Measurements from ENCODE around the gene ARRDC3. TPM values are rescaled to one million over a fixed set of nuclear protein-coding genes. Genes with fewer than 3 reads are reported as not detected.

ARRDC3 gene, protein sequence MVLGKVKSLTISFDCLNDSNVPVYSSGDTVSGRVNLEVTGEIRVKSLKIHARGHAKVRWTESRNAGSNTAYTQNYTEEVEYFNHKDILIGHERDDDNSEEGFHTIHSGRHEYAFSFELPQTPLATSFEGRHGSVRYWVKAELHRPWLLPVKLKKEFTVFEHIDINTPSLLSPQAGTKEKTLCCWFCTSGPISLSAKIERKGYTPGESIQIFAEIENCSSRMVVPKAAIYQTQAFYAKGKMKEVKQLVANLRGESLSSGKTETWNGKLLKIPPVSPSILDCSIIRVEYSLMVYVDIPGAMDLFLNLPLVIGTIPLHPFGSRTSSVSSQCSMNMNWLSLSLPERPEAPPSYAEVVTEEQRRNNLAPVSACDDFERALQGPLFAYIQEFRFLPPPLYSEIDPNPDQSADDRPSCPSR
- 5.4 and 5.7 TPM in 2 replicates for total RNA-seq (2021; fragmentation: NEBNext Ultra II Directional; extraction: Animal tissue kit (Norgen Biotek cat#: 25700))
- polyA plus RNA-seq (2011; rRNA removed) = 1.1 and 2.9 TPM in 2 replicates
- polyA plus RNA-seq (2011; cell fraction: cytosol; rRNA removed) = 2.7 TPM
- polyA plus RNA-seq (2011; cell fraction: nucleus; rRNA removed) = 1.6 TPM
- polyA plus RNA-seq (2012, experiment 1 of 2) = 3.4 to 7.6 TPM (median 3.7 TPM) in 4 replicates
- 0.16 TPM for polyA plus RNA-seq (2012, experiment 2 of 2)
- 2.4 TPM for polyA plus RNA-seq (2013, experiment 1 of 2)
- polyA plus RNA-seq (2013, experiment 2 of 2) = 2.2 TPM
- 12.9 and 17.0 TPM in 2 replicates for polyA minus RNA-seq (2011; rRNA and poly(A)+ RNA removed)
- polyA minus RNA-seq (2011; cell fraction: cytosol; rRNA and poly(A)+ RNA removed) = 12.3 TPM
- 29.4 TPM for polyA minus RNA-seq (2011; cell fraction: nucleus; rRNA and poly(A)+ RNA removed)
- long read RNA-seq, experiment 1, partial matches to known transcripts = 0 of 1 reads
- long read RNA-seq, experiment 1, other reads (novel, unspliced or antisense) = 1 of 1 reads
- long read RNA-seq, experiment 2, partial matches to known transcripts = 0 of 1 reads
- long read RNA-seq, experiment 2, other reads (novel, unspliced or antisense) = 1 of 1 reads

DNA sequence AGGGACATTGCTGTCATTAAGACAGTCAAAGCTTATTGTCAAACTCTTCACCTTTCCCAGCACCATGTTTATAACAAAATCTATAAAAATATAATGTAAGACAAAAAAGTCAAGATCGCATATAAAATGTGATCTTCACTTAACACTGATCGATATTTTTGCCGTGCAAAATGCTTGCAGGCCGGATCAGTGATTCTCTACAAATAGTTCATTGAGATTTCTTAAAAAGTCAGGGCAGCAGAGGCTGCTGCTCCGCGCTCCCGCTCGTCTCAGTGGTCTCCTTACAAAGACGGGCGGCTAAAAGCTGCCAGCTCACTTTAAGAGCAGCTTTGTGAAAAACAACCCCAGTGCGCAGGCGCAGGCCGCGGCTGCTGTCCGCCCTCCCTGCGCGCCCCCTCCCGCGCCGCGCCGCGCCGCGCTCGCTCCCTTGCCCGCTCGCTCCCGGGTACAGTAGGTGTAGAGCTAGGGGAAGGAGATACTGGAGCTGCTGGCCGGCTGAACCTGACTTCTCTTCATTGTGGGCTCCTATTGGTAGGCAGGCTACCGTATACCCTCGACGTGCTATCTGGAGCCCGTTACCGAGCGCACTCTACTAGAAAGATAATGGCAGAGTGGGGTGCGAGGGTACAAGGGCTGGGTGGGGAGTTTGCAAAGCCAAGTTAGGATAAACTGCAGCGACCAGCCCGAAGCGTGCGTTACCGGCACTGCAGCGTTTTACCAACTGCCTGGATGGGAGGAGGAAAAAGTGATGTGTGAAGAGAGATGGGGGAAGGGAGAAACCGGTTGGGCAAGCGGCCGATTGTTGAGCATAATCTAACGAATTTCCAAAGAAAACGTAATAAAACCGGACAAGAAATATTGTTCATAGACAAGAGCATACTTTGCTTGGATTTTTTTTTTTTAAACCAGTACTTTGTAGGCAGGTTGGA lies at the start of gene ARRDC3:
ARRDC3 (minus strand) TSS at position 291 of the 929 bp plus-strand sequence; CDS start at position 66, 225 bp downstream.
- Histone ChIP-seq H2BK15ac (ENCODE audit: low read length) (peak within 1 kb of the TSS; percentile 83; the same call in 1 of the 2 replicates), H3K4me1 (replicated peaks in 1 of 4; ENCODE audit: control insufficient read depth in 3 of 4, insufficient read depth in 4 of 4, low read length in 3 of 4) (no peaks in the 10 kb centered on the region; a peak in 2 of 7 replicates), H2BK120ac (replicated peaks; ENCODE audit: low read depth, low read length) (peak within 1 kb of the TSS; percentile 95), H3K9ac (replicated peaks in 1 of 4; ENCODE audit: extremely low read depth in 1 of 4, low read depth in 3 of 4, low read length in 3 of 4) (peak within 1 kb of the TSS; percentile 99 to 100 (median 100)), H3K23me2 (ENCODE audit: low read depth, low read length) (peaks cover 16% of the 10 kb centered on the region), H3K27me3 (replicated peaks in 1 of 4; ENCODE audit: control insufficient read depth in 3 of 4, extremely low read depth in 1 of 4, insufficient read depth in 3 of 4, low read length in 3 of 4) (no peaks in the 10 kb centered on the region), H4K5ac (ENCODE audit: insufficient read length, low read depth, low read length) (peak within 1 kb of the TSS; percentile 63), H2BK5ac (ENCODE audit: low read depth, low read length) (peak within 1 kb of the TSS; percentile 95), H2AK5ac (ENCODE audit: low read depth, low read length) (peak within 1 kb of the TSS; percentile 42; the same call in 1 of the 2 replicates), H3K4me2 (ENCODE audit: insufficient read depth in 1 of 2, low read depth in 2 of 2, low read length in 2 of 2) (peak within 1 kb of the TSS; percentile 79 to 99), H3K27ac (ENCODE audit: low read depth, low read length) (peak within 1 kb of the TSS; percentile 93), H3K14ac (ENCODE audit: insufficient read length) (peak within 1 kb of the TSS; percentile 6), H3K36me3 (ENCODE audit: control insufficient read depth in 2 of 4, insufficient read depth in 4 of 4, low read length in 3 of 4) (no peaks in the 10 kb centered on the region; a peak in 1 of 8 replicates), H4K91ac (replicated peaks; ENCODE audit: insufficient read length, low read length) (peak within 1 kb of the TSS; percentile 75), H4K8ac (ENCODE audit: extremely low read depth, insufficient read depth, low read length) (peak within 1 kb of the TSS; percentile 99), H3K56ac (replicated peaks; ENCODE audit: insufficient read length, low read depth, low read length) (peak within 1 kb of the TSS; percentile 54), H2BK12ac (ENCODE audit: low read depth, low read length) (peak within 1 kb of the TSS; percentile 97; the same call in 1 of the 2 replicates), H3K79me1 (ENCODE audit: low read depth, low read length) (no peaks in the 10 kb centered on the region), H3K4ac (replicated peaks; ENCODE audit: insufficient read length, low read depth, low read length) (peak within 1 kb of the TSS; percentile 73), H2AFZ (ENCODE audit: low read length) (peak within 1 kb of the TSS; percentile 33; the same call in 1 of the 2 replicates), H4K20me1 (replicated peaks in 1 of 2; ENCODE audit: control insufficient read depth in 1 of 2, insufficient read depth in 2 of 2, low read length in 2 of 2) (no peaks in the 10 kb centered on the region), H3K23ac (ENCODE audit: insufficient read length) (no peak within 1 kb of the TSS), H3K4me3 (ENCODE audit: extremely low read depth in 1 of 4, insufficient read depth in 2 of 4, low read depth in 3 of 4, low read length in 4 of 4) (peak within 1 kb of the TSS; percentile 85 to 94 (median 90)), H3K18ac (ENCODE audit: extremely low read depth, low read length) (peak within 1 kb of the TSS; percentile 94), H3K79me2 (ENCODE audit: control insufficient read depth in 1 of 2, insufficient read depth in 2 of 2, low read length in 2 of 2) (peaks cover 0 to 15% of the 10 kb centered on the region in 2 experiments; a peak in 2 of 4 replicates), H2BK20ac (ENCODE audit: low read length) (0 out of 2 replicates have a peak within 1 kb of the TSS, but pooled peaks have one; percentile 66), H3K9me3 (ENCODE audit: insufficient read depth in 2 of 2, low read depth in 1 of 2, low read length in 1 of 2) (no peaks in the 10 kb centered on the region)
- ChIA-PET POLR2A (ENCODE audit: partially characterized antibody) (interaction anchor here (0.6 to 2.9 kb wide), 66 partner anchors 9 to 825 kb away, joined by 3 to 31 read pairs (median 5); no protein-coding TSS in a partner anchor), CTCF (ENCODE audit: partially characterized antibody) (interaction anchor here (0.6 to 10.3 kb wide), 21 partner anchors 9 to 779 kb away, joined by 3 to 144 read pairs (median 13); no protein-coding TSS in a partner anchor)
- WGBS, 2 experiments (ENCODE audit: extremely low coverage in 1 of 2, insufficient coverage in 1 of 2, insufficient read length in 1 of 2, insufficient replicate concordance in 2 of 2, low coverage in 1 of 2, low lambda C conversion rate in 2 of 2, missing lambda C conversion rate in 1 of 2) = 1% methylated on average over 49 of the region's 49 CpGs; no CpG with 5 or more reads in 1 of the 2 experiments
- FAIRE-seq = peak; percentile 48
- DNase-seq (ENCODE audit: low read depth in 1 of 2, low spot score in 2 of 2) = peak; percentile 90 to 97
- TF ChIP-seq BACH1 (IDR thresholded peaks at IDR 0.05; ENCODE audit: low read length) = no peak
- TF ChIP-seq JUN (IDR thresholded peaks at IDR 0.05; ENCODE audit: low read depth, low read length) = no peak
- no peak for TF ChIP-seq BCL11A (IDR thresholded peaks at IDR 0.05; ENCODE audit: low read depth in 2 of 2, low read length in 2 of 2)
